ENCODE measurements around the gene GRB10.
"Not testable (repeated sequence)": the region's sequence is repeated elsewhere in the genome, so short reads cannot be mapped to it uniquely, and the experiment has no call there.

GRB10 gene

GRCh38 chr7:50577569-50577968, 205.1 kb downstream of the GRB10 start:
- Mint-ChIP-seq H3K4me1 (no peaks in the 10 kb centered on the region), H3K36me3 (peaks cover 2% of the 10 kb centered on the region), H3K4me3 (no peak overlapping the region), H3K9me3 (peaks cover 8% of the 10 kb centered on the region), H3K27me3 (peaks cover 10% of the 10 kb centered on the region), H3K27ac (no peak overlapping the region)

DNA sequence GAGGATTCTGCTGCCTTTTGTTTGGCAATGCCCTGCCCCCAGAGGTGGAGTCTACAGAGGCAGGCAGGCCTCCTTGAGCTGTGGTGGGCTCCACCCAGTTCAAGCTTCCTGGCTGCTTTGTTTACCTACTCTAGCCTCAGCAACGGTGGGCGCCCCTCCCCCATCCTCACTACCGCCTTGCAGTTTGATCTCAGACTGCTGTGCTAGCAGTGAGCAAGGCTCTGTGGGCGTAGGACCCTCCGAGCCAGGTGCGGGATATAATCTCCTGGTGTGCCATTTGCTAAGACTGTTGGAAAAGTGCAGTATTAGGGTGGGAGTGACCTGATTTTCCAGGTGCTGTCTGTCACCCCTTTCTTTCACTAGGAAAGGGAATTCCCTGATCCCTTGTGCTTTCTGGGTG, 206.3 kb downstream of the GRB10 start:
- not testable (repeated sequence) for H3K4me3 Mint-ChIP-seq, H3K27me3 Mint-ChIP-seq, H3K27ac Mint-ChIP-seq, H3K4me1 Mint-ChIP-seq, H3K9me3 Mint-ChIP-seq, H3K36me3 Mint-ChIP-seq

DNA sequence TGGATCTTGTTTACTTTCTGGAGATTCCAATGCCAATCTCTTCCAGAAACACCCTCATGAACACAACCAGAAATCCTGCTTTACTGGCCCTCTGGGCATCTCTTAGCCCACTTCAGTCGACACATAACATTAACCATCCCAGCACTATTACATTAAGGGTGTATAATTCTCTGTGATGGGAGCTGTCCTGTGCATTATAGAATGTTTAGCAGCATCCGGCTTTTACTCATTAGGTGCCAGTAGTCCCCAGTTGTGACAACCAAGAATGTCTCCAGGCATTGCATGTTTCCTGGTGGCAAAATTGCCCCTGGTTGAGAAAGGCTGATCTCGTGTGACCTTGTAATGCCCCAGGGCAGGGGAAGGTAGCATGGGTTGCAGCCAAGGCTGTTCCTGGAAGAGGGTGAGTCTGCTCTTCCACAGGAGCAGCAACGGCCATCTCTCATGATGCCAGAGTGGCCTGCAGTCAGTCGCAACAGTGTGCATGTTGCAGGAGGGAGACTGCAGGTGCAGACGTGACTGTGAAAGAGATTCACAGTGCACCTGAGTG, 214.9 kb downstream of the GRB10 start:
- Mint-ChIP-seq H3K27ac (no peak overlapping the region), H3K36me3 (no peaks in the 10 kb centered on the region), H3K9me3 (no peaks in the 10 kb centered on the region), H3K27me3 (no peaks in the 10 kb centered on the region), H3K4me3 (no peak overlapping the region), H3K4me1 (no peaks in the 10 kb centered on the region)

DNA sequence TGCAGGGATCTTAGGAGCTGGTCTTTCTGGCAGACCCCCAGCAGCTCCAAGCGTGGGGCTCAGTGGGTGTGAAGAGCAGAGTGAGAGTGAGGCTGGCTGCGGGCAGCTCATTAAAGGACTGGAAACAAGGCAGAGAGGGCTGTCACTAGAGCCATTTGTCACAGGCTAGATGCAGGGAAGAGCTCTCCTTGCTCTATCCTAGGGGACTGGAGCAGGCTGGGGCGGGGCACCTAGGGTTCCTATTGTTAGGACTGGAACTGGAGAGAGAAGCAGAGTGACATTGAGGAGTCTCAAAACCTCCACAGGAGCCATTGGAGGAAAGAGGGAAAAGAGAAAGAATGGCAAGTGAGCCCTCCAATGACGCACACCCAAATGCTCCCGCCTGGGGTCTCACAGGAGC, 216.7 kb downstream of the GRB10 start:
- Mint-ChIP-seq H3K4me1 (no peaks in the 10 kb centered on the region), H3K36me3 (no peaks in the 10 kb centered on the region), H3K9me3 (no peaks in the 10 kb centered on the region), H3K4me3 (no peak overlapping the region), H3K27ac (no peak overlapping the region), H3K27me3 (no peaks in the 10 kb centered on the region)

- Mint-ChIP-seq H3K36me3 (no peaks in the 10 kb centered on the region), H3K4me1 (no peaks in the 10 kb centered on the region), H3K9me3 (no peaks in the 10 kb centered on the region), H3K27ac (no peak overlapping the region), H3K27me3 (no peaks in the 10 kb centered on the region), H3K4me3 (no peak overlapping the region)
Measured at GRCh38 chr7:50565559-50565916, 217.2 kb downstream of the GRB10 start.

DNA sequence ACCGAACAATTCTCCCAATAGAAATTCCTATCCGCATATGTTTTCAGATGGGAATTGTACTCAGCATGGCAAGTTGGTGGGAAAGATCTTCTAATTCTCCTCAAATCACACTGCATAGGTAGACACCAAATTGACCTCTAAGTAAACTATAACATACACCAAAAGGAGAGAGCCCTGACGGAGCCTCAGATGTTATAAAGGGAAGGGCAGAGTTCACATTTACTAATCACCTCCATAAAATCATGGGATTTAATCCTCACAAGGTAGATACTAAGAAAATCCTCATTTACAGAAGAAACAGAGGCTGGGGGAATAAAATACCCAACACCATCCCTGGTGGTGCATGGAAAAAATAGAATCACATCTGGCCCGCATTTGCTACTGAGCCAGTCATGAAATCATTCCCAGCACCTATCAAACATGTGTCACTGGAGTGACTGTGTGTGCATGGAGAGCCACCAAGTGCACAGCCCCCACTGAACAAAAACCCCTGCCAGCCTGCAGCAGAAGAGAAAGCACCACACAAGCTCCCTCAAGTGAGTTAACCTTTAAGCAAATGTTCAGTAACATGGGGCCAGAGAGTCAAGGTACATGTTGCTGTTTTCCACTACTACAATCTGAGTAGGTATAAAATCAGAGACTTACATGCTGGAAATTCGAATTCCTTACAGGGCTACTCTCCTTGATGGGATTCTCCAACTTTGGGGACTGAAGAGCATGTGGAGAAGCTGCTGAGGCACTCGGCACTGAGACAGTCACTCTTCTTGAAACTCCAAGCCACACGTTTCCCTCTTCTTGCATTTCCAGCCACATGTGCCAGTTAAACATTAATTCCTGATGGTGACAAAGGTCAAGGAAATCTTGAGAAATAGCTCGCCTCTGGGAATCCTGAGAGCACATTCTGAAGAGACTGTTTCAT, 217.8 kb downstream of the GRB10 start, which contains the start of gene DDC:
DDC (minus strand) TSS at position 766 of the 919 bp plus-strand sequence. CDS start 21,320 bp downstream, outside the sequence.
- Mint-ChIP-seq H3K27ac (no peak within 1 kb of the TSS), H3K27me3 (no peaks in the 10 kb centered on the region), H3K4me1 (no peaks in the 10 kb centered on the region), H3K4me3 (no peak within 1 kb of the TSS), H3K9me3 (no peaks in the 10 kb centered on the region), H3K36me3 (no peaks in the 10 kb centered on the region)

DNA sequence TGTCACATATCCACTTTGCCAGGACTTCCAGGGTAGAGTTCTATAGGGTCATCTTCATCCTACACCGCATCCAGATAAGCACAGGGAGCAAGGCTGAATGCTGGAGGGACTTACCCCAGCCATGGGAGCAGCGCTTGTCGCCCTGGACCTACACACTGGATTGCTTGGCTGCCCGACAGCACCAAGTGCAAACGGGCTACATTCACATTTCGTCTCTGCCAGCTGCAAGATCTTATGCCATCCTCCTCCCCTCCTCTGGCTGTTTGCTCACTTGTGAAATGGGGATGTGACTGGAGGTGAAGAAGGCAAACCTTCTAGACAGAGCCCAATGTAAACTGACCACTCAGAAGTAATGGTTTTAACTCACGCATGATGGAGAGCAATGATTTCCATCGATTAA, 218.5 kb downstream of the GRB10 start:
- Mint-ChIP-seq H3K27ac (no peak overlapping the region), H3K4me1 (no peaks in the 10 kb centered on the region), H3K27me3 (no peaks in the 10 kb centered on the region), H3K4me3 (no peak overlapping the region), H3K9me3 (no peaks in the 10 kb centered on the region), H3K36me3 (no peaks in the 10 kb centered on the region)

DNA sequence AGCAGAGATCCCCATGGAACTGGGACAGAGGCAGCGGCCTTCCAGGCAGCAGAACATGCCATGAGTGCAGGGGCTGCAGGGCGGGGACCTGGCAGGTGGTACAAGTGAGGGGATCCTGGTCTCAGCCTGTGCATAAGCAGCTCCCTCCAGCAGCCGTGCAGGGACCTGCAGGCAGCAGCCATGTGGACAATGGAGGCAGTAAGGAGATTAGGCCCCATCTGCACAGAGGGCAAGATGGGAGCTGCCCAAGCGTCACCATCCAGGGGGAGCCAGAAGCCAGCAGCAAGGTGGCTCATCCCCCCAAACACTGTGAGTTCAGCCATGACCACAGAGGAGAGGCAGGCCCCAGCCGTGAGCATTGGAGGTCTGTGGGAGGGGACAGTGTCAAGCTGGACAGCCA, 220.6 kb downstream of the GRB10 start:
- Mint-ChIP-seq H3K27me3 (peaks cover 1% of the 10 kb centered on the region), H3K36me3 (no peaks in the 10 kb centered on the region), H3K4me3 (no peak overlapping the region), H3K4me1 (no peaks in the 10 kb centered on the region), H3K9me3 (no peaks in the 10 kb centered on the region), H3K27ac (no peak overlapping the region)

GRCh38 chr7:50560865-50561351, 221.8 kb downstream of the GRB10 start:
- Mint-ChIP-seq H3K27ac (no peak overlapping the region), H3K36me3 (no peaks in the 10 kb centered on the region), H3K27me3 (peaks cover 4% of the 10 kb centered on the region), H3K9me3 (no peaks in the 10 kb centered on the region), H3K4me1 (no peaks in the 10 kb centered on the region), H3K4me3 (no peak overlapping the region)

GRCh38 chr7:50559881-50560280, 222.8 kb downstream of the GRB10 start:
- peaks cover 4% of the 10 kb centered on the region for H3K27me3 Mint-ChIP-seq
- H3K4me1 Mint-ChIP-seq, result no peaks in the 10 kb centered on the region
- H3K27ac Mint-ChIP-seq, result no peak overlapping the region
- H3K9me3 Mint-ChIP-seq, result no peaks in the 10 kb centered on the region
- no peaks in the 10 kb centered on the region for H3K36me3 Mint-ChIP-seq
- H3K4me3 Mint-ChIP-seq, result no peak overlapping the region

GRCh38 chr7:50558294-50559053, 224.2 kb downstream of the GRB10 start:
- H3K27ac Mint-ChIP-seq, result no peak overlapping the region

DNA sequence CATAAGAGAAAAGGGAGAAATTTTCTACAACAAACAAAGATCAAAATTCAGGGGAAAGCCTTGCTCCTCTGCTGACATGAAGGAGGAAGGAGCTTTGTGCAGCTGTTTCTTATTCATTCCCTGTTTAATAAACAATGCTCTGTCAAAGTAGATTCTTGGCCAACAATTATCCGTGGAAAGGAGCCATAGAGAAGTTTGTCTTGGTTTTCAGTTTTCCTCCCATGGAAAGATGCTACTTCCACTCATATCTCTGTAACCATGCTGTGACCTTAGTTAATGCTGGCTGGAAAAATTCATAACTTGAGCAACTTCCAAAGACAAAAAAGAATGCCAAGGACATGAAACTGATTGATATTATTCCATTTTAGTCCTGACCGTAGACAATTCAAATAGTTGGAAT, 225.6 kb downstream of the GRB10 start:
- no peaks in the 10 kb centered on the region for H3K36me3 Mint-ChIP-seq
- H3K27ac Mint-ChIP-seq, result no peak overlapping the region
- no peak overlapping the region for H3K4me3 Mint-ChIP-seq
- H3K9me3 Mint-ChIP-seq, result no peaks in the 10 kb centered on the region
- no peaks in the 10 kb centered on the region for H3K4me1 Mint-ChIP-seq
- peaks cover 4% of the 10 kb centered on the region for H3K27me3 Mint-ChIP-seq

More at GRCh38 chr7:50558294-50559053, 224.2 kb downstream of the GRB10 start:
- Mint-ChIP-seq H3K36me3 (no peaks in the 10 kb centered on the region), H3K4me1 (no peaks in the 10 kb centered on the region), H3K9me3 (no peaks in the 10 kb centered on the region), H3K27me3 (peaks cover 4% of the 10 kb centered on the region), H3K4me3 (no peak overlapping the region)

DNA sequence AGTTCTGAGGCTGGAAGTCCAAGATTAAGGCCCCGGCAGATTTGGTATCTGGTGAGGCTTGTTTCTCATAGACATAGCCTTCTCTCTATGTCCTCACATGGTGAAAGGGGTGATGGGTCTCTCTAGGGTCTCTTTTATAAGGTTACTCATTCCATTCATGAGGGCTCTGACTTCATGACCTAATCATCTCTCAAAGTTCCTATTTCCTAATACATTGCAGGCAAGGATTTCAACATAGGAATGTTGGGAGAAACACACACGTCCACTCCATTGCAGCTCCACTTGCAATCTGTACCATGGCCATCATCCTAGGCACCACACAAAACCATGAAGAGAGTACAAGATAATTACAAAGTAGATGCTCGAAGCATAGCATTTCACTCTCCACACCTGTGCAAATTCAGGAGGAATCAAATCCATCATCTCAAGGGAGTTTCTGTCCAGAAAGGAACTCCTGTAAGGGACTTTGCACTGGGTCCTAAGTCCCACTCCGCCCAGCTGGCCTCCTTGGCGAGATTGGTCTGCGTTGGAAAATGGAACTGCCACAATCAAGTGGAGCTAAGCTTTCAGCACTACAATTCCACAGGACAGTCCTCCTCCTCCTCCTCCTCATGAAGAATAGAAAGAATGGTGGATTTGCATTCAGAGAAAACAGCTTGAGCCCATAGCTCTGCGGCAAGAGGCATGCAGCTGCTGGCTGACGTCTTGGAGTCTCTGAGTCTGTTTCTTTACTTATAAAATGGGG, 226.3 kb downstream of the GRB10 start:
- Mint-ChIP-seq H3K36me3 (no peaks in the 10 kb centered on the region), H3K27ac (no peak overlapping the region), H3K4me3 (no peak overlapping the region), H3K4me1 (no peaks in the 10 kb centered on the region), H3K9me3 (no peaks in the 10 kb centered on the region), H3K27me3 (peaks cover 4% of the 10 kb centered on the region)

- Mint-ChIP-seq H3K9me3 (no peaks in the 10 kb centered on the region), H3K4me3 (no peak overlapping the region), H3K27ac (no peak overlapping the region), H3K36me3 (no peaks in the 10 kb centered on the region), H3K4me1 (no peaks in the 10 kb centered on the region), H3K27me3 (peaks cover 4% of the 10 kb centered on the region)
Measured at GRCh38 chr7:50555594-50556140, 227.0 kb downstream of the GRB10 start.

Measured in activated naive CD4-positive, alpha-beta T cell treated with anti-CD3 and anti-CD28 coated beads, Interleukin-2, amount 50 U/mL, for 24 hours (primary cell).